Eye (tissue), 1 donor: Measurements from ENCODE around the gene S1PR3.
A peak's percentile ranks its signal among the peaks of the same experiment; 100 is the strongest.

ENCODE experiments used
- DNase-seq: peaks from one replicate; pipeline ENCODE4 v3.0.0-alpha.2; 2015

S1PR3 gene

GRCh38 chr9:89039664-89040063 lies 48.4 kb downstream of the S1PR3 start:
- DNase-seq: no peak

GRCh38 chr9:89042984-89043383 lies 51.7 kb downstream of the S1PR3 start:
- no peak for DNase-seq

DNA sequence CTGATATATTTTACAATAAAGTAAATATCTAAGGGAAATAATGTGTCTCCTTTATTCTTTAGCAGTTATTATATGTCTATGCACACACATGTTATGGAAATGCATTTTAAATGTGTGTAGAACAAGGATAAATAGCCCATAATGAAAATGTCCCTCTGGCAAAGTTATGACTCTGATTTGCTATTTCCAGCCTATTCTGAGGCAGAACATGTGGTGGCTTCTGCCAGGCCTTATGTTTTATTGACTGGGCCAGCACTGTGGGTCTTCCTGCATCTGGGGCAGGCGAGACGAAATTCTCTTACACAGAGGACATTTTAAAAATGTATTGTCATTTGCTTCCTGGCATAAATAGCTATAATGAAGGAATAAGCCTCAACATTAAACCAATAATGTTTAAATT lies 52.8 kb downstream of the S1PR3 start:
- DNase-seq: no peak

DNA sequence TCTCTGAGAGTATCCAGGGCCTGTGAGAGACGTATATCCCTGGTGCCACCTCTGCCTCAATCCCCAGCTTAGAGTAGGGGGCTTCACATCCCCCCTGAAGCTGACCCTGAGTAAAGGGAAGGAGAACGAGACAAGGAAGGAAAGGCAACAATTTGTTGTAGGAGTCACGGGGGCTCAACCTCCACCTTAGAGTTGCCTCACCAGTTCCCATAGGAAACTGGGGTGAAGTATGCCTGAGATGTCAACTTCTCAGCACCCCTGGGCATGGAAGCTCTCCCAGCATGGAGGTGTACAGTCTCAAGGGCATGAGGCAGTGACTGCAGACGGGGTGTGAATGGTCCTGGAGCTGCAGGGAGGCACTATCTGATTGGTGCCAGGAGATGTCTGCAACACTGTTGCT lies 53.6 kb downstream of the S1PR3 start:
- no peak for DNase-seq

DNA sequence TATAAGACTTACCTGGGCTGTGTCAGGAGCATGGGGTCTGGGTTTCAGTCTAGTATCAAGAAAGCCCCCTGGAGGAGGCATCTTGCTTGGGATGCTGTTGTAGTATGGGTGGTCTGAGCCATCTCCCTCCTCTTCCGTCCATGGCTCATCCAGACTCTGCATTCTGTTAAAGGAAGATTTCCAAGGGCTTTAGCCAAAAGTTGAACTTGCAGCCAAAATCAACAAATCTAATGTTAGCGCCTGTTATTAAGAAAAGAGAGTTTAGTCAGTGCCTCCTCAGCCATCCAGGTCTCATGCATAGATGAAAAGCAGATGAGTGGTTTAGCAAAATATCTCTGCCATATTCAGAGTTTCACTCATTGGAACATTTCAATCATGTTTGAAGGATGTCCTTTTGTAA lies 55.6 kb downstream of the S1PR3 start:
- peak; percentile 22 for DNase-seq

GRCh38 chr9:89047667-89048066 lies 56.4 kb downstream of the S1PR3 start:
- no peak for DNase-seq

- DNase-seq: no peak
These were observed 57.3 kb downstream of the S1PR3 start for GRCh38 chr9:89048616-89049015.

- no peak for DNase-seq
These were observed 58.4 kb downstream of the S1PR3 start for GRCh38 chr9:89049646-89050045.

DNA sequence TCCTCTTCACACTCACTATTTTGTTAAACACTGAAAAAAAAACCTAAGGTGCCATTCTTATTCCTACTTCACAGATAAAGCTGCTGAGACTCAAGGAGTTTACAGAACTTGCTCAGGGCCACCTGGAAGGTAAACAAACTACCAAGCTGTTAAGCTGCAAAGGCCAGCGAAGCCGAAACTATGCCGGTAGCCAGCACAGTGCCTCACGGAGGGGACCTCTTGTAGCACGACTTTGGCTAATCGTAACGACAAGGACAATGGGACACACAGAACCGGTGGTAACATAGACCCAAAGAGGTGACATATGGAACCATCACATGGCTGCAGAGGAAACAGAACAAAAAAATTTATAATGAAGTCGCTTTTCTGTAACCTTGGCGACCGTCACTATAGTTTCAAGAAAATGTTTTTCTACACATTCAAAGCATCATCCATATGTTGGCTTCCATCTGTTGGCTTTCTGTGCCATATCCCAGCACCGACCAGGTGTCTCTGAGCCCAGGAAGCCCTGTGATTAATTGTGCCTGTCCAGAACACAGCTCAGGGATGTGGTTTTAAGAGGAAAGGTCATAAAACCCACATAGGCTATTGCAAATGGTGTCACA lies 60.3 kb downstream of the S1PR3 start:
- no peak for DNase-seq

- no peak for DNase-seq
These were observed 61.3 kb downstream of the S1PR3 start for GRCh38 chr9:89052470-89053097.

- no peak for DNase-seq
These were observed 62.0 kb downstream of the S1PR3 start for GRCh38 chr9:89053301-89053700.
